Measurements from ENCODE around the gene MXRA8.
"Not testable (repeated sequence)": the region's sequence is repeated elsewhere in the genome, so short reads cannot be mapped to it uniquely, and the experiment has no call there.

MXRA8 gene, protein sequence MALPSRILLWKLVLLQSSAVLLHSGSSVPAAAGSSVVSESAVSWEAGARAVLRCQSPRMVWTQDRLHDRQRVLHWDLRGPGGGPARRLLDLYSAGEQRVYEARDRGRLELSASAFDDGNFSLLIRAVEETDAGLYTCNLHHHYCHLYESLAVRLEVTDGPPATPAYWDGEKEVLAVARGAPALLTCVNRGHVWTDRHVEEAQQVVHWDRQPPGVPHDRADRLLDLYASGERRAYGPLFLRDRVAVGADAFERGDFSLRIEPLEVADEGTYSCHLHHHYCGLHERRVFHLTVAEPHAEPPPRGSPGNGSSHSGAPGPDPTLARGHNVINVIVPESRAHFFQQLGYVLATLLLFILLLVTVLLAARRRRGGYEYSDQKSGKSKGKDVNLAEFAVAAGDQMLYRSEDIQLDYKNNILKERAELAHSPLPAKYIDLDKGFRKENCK

GRCh38 chr1:1358433-1359271 lies at the start of gene MXRA8:
TSS of gene MXRA8 (minus strand) at chr1:1358555. CDS start at chr1:1358504, 51 bp downstream.
- DNase-seq = no peak

DNA sequence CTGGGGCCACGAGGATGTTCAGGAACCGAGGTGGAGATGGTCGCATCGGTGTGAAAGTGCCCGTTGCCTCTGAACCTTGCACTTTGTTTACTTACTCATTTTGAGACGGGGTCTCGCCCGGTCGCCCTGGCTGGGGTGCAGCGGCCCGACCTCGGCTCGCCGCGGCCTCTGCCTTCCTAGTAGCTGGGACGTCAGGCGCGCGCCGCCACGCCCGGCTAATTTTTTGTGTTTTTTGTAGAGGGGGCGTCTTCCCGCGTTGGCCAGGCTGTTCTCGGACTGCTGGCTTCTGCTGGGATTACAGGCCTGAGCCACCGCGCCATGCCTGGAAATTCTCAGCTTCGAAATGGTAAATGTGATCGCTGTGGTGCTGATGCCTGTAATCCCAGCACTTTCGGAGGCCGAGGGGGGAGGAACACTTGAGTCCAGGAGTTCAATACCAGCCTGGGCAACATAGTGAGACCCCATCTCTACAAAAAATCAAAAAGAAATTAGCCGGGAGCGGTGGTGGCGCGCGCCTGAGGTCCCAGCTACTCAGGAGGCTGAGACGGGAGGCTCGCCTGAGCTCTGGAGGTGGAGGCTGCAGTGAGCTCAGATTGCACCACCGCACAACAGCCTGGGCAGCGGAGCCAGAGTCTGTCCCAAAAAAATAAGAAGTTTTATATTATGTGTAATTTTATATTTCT lies 49.4 kb upstream of the MXRA8 start:
- no peak for DNase-seq

- peak; percentile 80 for DNase-seq
Observed at GRCh38 chr1:1406821-1407635, 48.7 kb upstream of the MXRA8 start, which contains the start of gene MRPL20. TSS of gene MRPL20 (minus strand) at chr1:1407293. CDS start at chr1:1407217, 76 bp downstream.

DNA sequence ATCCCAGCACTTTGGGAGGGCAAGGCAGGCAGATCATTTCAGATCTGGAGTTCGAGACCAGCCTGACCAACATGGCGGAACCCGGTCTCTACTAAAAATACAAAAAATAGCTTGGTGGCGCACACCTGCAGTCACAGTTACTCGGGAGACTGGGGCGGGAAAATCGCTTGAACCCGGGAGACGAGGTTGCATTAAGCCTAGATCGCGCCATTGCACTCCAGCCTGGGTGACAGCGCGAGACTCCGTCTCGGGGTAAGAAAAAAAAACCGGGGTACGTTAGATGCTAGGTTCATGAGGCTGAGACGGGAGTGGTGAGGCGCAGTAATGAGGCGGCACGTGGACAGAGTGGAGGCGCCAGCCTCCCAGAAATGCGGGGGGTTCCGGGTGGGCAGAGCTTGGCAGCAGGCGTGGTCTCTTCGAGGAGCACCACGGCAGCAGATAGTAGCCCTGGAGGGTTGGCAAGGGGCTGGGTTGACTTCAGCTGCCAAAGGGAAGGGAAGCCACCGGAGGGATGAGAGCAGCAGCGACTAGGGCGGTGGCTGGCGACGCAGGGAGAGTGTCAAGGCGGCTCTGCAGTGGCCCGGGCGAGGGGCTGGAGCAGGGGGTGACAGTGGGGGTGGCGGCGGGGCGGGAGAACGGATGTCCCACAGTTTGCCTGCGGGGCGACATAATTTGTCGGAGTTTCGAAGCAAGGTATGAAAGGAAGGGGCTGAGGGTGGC lies 47.9 kb upstream of the MXRA8 start:
- no peak for DNase-seq

GRCh38 chr1:1403653-1404052 lies 45.3 kb upstream of the MXRA8 start:
- no peak for DNase-seq

- not testable (repeated sequence) for DNase-seq
Observed at GRCh38 chr1:1402901-1403392, 44.6 kb upstream of the MXRA8 start.

- peak; percentile 3 for DNase-seq
Observed at GRCh38 chr1:1402072-1402900, 43.9 kb upstream of the MXRA8 start.

- DNase-seq = no peak
Observed at GRCh38 chr1:1401457-1402010, 43.2 kb upstream of the MXRA8 start.

DNA sequence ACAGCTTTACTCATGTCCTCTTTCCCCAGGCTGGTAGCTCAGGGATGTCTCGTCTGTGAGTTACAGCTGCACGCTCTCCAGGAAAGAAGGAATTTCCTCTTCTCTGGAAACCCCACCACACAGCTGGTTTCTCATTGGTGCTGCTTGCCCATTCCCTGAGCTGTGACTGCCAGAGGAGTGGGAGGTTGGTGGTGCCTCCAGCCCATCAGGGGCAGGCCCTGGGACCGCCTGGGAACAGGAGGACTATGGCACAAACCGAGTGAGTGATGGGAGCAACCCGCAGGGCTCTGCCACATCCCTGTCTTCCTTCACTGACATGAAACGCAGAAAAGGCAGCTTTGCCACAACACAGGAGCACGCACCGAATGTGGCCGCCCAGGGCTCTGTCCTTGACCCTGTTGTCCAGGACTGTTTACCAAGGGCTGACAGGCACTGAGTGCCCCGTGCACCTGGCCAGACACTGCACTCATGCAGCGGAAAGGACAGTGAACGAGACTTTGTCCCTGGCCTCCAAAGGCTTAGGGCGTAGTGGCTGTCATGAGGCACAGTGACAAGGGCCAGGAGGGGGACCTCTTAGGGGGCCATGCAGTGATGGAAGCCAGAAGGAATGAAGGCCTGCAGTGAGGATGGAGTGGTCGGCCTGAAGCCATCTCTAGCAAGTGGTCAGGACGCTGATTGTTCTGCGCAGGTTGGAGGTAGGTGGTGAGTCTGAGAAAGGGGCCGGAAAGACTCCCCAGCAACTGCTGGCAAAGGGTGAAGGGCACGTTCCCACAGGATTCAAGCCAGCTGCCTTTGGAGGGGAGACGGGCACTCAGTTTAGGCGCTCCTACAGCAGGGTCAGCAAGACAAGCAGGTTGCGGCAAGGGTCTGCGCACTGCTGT lies 42.5 kb upstream of the MXRA8 start:
- no peak for DNase-seq

DNA sequence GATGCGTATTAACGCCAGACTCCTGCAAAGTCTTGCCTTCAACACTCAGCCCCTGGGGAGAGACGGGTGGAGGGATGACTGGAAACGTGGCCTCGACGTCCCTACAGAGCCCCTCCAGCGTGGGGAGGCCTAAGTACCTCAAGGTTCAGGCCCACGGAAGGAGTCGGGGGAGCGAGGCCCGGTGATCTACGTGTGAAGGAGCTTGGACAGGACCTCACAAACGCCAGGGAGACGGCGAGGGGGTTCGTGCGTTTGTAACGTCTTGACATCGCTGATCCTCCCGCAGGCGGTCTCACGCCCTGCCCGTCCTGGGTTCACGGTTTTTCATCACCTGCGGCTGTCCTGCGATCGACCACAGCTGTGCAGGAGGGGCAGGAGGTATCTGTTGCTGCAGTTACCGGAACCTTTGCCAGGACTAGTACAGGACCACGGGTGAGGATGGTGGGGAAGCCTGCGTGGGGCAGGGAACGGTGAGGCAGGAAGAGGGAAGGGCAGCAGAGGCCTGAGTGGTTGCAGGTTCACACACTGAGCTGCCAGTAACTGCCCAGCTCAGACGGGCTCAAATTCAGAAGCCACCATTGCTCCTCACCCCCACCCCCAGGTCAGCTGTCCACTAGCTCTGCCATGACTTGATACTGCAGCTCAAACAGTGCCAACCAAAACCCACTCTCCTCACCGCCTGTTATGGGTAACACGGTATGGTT lies 41.7 kb upstream of the MXRA8 start:
- DNase-seq = no peak

DNA sequence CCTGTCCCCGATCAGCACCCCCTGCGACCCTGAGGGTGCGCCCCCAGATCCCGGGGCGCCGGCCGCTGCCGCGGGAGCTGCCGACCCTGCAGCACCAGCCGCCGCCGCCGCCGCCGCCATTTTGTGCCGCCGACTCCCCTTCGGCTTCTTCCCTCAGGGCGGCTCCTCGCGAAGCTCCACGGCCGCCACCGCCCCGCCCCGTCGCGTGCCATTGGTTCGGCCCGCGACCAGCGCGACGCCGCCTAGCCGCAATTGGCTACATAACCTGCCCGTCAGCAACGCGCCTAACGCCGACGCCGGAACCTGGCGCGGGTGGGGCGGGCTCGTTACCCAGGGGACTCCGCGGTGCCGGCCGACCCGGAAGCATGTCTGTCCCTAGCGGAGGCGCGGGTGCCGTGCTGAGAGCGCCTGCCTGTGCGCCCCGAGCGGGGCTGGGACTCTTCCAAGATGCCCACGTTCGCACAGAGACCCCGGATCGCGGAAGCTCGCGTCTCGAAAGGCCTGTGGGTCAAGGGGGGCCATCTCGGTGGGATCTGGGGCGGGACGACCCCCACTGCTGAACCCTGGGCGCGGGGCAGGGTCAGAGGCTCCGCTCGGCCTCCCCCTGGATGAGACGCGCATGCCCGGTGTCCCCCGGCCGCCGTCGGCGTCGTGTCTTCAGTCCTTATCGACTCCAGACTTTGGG lies 41.0 kb upstream of the MXRA8 start, which contains the start of gene CCNL2:
TSS of gene CCNL2 (minus strand) at position 149 of the 685 bp plus-strand sequence. CDS start at position 120, 29 bp downstream.
- peak; percentile 90 for DNase-seq

- no peak for DNase-seq
Observed at GRCh38 chr1:1398677-1399186, 40.4 kb upstream of the MXRA8 start.

- no peak for DNase-seq
Observed at GRCh38 chr1:1397839-1398523, 39.6 kb upstream of the MXRA8 start.

DNA sequence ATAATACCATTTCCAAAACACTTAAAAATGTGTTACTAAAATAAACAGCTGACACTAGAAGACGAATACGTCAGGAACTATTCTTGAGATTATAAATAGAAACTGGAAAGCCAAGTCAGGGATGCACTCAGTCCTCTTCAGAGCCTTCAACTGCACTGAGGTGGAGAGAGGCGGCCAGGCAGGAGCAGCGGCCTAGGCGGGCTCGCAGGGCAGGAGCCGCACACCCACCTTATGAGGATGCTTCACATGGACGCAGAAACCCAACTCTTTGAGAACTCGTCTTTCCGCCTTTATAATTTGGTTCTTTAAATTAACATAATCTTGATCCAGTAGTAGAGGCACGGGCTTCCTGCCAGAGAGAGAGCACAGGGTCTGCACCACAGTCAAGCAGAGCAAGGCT lies 36.8 kb upstream of the MXRA8 start:
- DNase-seq = no peak

- no peak for DNase-seq
Observed at GRCh38 chr1:1394116-1394515, 35.8 kb upstream of the MXRA8 start.

DNA sequence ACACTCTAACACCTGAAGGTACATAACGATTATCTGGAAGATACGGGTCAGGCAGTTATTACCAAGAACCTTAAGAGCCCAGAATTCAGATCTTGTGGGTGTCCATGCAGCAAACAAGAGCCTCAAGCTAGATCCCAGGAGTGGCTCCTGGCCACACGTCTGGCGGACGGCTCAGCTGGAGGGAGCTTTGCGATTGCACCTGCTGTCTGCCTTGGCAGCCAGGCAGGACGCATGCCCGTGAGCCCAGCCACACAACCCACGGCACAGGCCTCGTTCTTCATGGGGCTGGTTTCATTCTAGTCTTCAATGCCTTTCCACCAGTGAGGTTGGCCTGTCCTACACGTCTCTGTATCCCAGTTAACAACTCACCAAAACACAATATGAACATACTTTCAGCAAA lies 35.1 kb upstream of the MXRA8 start:
- no peak for DNase-seq

DNA sequence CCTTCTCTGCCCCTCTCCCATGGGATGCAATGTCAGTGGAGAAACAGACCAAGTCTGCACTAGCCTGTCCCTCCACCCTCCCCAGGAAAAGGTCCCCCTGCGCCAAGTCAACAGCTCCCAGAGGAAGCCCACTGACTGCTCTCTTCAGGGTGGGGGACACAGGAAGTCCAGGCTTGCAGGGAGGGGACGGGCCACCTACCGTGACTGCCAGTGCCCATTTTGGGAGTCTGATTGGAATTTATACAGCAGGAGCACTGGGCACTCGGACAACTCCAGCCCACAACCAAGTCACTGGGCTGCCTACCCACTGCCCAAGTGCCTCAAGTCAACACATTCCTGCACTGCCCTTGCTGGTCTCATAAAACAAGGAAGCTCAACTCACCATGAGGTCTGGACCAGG lies 34.7 kb upstream of the MXRA8 start:
- DNase-seq = no peak

All from NCI-H774 (cell line).